ENCODE results near the gene MYO1G.

DNA sequence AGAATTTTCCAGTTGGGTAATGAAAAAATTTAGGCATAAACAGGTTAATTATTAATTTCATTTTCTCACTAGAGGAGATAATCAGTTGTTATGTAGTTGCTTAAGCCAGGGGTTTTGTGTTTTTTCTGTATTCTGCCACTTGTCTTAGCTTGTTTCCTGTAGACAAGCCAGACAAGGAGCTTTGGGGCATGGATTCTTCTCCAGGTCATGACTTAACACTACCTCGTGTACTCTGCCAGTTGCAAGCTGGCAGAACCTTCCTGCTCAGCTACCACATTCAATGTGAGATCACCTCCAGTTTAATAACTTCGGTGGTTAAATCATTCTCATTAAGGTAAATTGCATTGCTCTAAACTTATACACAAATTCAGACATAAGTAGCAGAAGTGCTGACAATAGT lies 23.0 kb upstream of the MYO1G start:
- TF ChIP-seq EP300 (IDR thresholded peaks at IDR 0.05; ENCODE audit: borderline replicate concordance) (no peak), CEBPB (IDR thresholded peaks at IDR 0.05) (no peak), NFIC (IDR thresholded peaks at IDR 0.05) (no peak), FOXM1 (IDR thresholded peaks at IDR 0.05; ENCODE audit: borderline replicate concordance, low read depth) (no peak), RAD21 (IDR thresholded peaks at IDR 0.05; ENCODE audit: low read depth) (no peak), CREB1 (IDR thresholded peaks at IDR 0.05; ENCODE audit: low read depth) (no peak), YY1 (IDR thresholded peaks at IDR 0.05; ENCODE audit: low read depth) (no peak), TAF1 (IDR thresholded peaks at IDR 0.05; ENCODE audit: low read depth) (no peak), TEAD4 (IDR thresholded peaks at IDR 0.05) (no peak), ZBTB7A (IDR thresholded peaks at IDR 0.05; ENCODE audit: low read depth) (no peak)
- TF ChIP-seq, protein P1, sequence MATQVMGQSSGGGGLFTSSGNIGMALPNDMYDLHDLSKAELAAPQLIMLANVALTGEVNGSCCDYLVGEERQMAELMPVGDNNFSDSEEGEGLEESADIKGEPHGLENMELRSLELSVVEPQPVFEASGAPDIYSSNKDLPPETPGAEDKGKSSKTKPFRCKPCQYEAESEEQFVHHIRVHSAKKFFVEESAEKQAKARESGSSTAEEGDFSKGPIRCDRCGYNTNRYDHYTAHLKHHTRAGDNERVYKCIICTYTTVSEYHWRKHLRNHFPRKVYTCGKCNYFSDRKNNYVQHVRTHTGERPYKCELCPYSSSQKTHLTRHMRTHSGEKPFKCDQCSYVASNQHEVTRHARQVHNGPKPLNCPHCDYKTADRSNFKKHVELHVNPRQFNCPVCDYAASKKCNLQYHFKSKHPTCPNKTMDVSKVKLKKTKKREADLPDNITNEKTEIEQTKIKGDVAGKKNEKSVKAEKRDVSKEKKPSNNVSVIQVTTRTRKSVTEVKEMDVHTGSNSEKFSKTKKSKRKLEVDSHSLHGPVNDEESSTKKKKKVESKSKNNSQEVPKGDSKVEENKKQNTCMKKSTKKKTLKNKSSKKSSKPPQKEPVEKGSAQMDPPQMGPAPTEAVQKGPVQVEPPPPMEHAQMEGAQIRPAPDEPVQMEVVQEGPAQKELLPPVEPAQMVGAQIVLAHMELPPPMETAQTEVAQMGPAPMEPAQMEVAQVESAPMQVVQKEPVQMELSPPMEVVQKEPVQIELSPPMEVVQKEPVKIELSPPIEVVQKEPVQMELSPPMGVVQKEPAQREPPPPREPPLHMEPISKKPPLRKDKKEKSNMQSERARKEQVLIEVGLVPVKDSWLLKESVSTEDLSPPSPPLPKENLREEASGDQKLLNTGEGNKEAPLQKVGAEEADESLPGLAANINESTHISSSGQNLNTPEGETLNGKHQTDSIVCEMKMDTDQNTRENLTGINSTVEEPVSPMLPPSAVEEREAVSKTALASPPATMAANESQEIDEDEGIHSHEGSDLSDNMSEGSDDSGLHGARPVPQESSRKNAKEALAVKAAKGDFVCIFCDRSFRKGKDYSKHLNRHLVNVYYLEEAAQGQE (IDR thresholded peaks at IDR 0.05; ENCODE audit: low read depth), result no peak
- TF ChIP-seq, protein P2, sequence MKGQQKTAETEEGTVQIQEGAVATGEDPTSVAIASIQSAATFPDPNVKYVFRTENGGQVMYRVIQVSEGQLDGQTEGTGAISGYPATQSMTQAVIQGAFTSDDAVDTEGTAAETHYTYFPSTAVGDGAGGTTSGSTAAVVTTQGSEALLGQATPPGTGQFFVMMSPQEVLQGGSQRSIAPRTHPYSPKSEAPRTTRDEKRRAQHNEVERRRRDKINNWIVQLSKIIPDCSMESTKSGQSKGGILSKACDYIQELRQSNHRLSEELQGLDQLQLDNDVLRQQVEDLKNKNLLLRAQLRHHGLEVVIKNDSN (IDR thresholded peaks at IDR 0.05), result no peak
- TF ChIP-seq, protein P3, sequence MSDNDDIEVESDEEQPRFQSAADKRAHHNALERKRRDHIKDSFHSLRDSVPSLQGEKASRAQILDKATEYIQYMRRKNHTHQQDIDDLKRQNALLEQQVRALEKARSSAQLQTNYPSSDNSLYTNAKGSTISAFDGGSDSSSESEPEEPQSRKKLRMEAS (IDR thresholded peaks at IDR 0.05), result no peak
